Measurements from ENCODE around the gene SEBOX. TPM values are rescaled to one million over a fixed set of nuclear protein-coding genes. Genes with fewer than 3 reads are reported as not detected.

SEBOX gene
- total RNA-seq, 4 donors from 2014 or later, result not detected

DNA sequence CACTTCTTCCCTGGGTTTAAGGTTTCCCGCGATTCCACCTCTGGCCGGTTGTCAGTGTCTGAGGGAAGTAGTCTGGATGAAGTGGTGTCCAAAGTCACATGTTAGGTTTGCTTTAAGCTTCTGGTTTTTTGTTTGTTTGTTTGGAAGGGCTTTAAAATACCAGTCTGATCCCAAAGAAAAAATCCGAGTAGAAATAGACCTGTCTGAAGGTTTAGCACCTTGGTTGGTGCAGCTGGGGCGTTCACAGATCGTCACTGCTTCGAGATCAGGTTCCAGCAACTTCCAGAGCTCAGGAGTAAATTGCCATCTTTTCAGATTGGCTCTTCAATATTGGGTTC is 45.4 kb downstream of the SEBOX start:
- no peaks in the 10 kb centered on the region for H3K36me3 ChIP-seq
- H3K4me3 ChIP-seq, result peak overlapping the region; percentile 48 to 63
- no peak for DNase-seq
- intact Hi-C loops (cut with DNase I; ENCODE audit: low total_unique reads), result no loop called here
- no peaks in the 10 kb centered on the region for H3K9me3 ChIP-seq
- no peaks in the 10 kb centered on the region for H3K27me3 ChIP-seq
- TF ChIP-seq, protein P1, sequence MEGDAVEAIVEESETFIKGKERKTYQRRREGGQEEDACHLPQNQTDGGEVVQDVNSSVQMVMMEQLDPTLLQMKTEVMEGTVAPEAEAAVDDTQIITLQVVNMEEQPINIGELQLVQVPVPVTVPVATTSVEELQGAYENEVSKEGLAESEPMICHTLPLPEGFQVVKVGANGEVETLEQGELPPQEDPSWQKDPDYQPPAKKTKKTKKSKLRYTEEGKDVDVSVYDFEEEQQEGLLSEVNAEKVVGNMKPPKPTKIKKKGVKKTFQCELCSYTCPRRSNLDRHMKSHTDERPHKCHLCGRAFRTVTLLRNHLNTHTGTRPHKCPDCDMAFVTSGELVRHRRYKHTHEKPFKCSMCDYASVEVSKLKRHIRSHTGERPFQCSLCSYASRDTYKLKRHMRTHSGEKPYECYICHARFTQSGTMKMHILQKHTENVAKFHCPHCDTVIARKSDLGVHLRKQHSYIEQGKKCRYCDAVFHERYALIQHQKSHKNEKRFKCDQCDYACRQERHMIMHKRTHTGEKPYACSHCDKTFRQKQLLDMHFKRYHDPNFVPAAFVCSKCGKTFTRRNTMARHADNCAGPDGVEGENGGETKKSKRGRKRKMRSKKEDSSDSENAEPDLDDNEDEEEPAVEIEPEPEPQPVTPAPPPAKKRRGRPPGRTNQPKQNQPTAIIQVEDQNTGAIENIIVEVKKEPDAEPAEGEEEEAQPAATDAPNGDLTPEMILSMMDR (IDR thresholded peaks at IDR 0.05), result no peak
- no peak for TF ChIP-seq POLR2A (IDR thresholded peaks at IDR 0.05)
- peaks cover 0 to 3% of the 10 kb centered on the region in 2 donors for H3K4me1 ChIP-seq
- peak overlapping the region; percentile 42 to 76 for H3K27ac ChIP-seq

DNA sequence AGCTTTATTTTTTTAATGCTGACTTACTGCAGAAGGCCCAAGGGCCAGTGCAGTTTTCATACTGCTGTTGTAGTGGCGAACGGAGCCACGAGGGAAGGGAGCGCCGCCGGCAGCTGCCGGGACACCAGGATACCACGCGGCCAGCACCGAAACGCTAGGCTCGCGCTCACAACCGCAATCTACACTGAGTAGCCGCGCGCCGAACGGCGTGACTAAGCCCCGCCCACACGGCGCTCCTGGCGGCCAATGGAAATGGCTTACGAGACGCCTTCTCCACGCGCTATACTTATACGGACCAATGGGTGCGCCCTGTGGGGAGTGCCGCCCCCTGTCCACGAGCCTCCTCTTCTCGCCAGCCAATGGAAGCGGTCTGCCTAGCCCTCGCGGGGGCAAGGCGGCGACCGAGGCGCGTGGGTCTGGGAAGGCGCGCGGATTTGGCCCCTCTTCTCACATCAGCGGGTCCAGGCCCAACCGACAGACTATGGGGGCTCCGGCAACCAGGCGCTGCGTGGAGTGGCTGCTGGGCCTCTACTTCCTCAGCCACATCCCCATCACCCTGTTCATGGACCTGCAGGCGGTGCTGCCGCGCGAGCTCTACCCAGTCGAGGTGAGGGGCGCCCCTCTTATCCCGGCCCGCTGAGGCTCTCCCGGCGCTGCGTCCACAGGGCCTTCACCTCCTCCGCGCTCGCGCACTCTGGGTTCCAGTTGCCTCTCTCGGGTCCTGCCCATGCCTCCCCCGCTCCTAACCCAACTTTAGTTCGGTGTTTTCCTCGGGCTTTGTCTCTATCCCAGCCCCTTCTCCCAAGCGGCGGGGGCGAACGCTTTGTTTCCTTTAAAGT is 46.0 kb downstream of the SEBOX start, which contains the start of gene TMEM97:
TMEM97 (plus strand) TSS at position 442 of the 839 bp plus-strand sequence; CDS start at position 482, 40 bp downstream.
- peak in 1 of 2 donors; percentile 33 for TF ChIP-seq POLR2A (IDR thresholded peaks at IDR 0.05)
- TF ChIP-seq, protein P1 (IDR thresholded peaks at IDR 0.05), result peak in 3 of 4 experiments; percentile 5 to 13 (median 9)
- H3K4me3 ChIP-seq, result peak within 1 kb of the TSS; percentile 48 to 63
- peak; percentile 94 for DNase-seq
- peaks cover 0 to 3% of the 10 kb centered on the region in 2 donors for H3K4me1 ChIP-seq
- intact Hi-C loops (cut with DNase I; ENCODE audit: low total_unique reads), result no loop called here
- H3K9me3 ChIP-seq, result no peaks in the 10 kb centered on the region
- no peaks in the 10 kb centered on the region for H3K27me3 ChIP-seq
- H3K27ac ChIP-seq, result peak within 1 kb of the TSS; percentile 42 to 76
- no peaks in the 10 kb centered on the region for H3K36me3 ChIP-seq

DNA sequence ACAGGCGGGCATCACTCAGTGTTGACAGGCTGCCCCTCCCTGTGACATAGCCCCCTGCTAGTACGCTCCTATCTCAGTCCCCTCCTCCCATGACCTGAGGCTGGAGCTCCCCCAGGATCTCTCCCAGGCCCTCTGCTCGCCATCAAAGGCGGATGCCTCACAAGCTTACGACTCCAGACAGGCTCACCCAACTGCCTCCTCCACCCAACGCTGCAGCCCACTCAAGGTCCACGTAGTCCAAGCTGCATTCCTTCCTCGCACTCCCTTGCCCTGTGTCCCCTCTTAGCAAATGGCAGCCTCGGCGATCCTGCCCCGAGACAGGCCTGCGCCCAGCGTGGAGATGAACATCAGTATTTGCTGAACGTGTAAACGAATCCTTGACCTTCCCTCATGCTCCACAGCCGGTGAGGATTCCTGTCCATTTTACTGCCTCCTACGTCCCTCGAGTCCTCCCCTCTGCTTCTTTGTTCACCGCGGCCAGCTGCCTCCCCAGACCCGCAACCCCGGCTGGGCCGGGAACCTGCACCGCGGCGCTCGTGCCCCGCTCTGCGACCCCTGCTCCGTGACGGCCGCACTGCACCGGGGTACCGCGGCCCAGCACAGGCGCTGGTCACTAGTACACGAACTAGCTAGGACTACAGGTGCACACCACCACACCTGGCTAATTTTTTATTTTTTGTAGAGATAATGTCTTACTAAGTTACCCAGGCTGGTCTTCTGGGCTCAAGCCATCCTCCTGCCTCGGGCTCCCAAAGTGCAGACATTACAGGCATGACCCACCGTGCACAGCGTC is 46.8 kb downstream of the SEBOX start:
- DNase-seq, result no peak
- peak overlapping the region in 1 of 2 donors; percentile 44 for H3K27ac ChIP-seq
- intact Hi-C loops (cut with DNase I; ENCODE audit: low total_unique reads), result no loop called here
- H3K36me3 ChIP-seq, result no peaks in the 10 kb centered on the region
- no peaks in the 10 kb centered on the region for H3K9me3 ChIP-seq
- peak overlapping the region; percentile 48 to 63 for H3K4me3 ChIP-seq
- TF ChIP-seq, protein P1 (IDR thresholded peaks at IDR 0.05), result no peak
- TF ChIP-seq POLR2A (IDR thresholded peaks at IDR 0.05), result no peak
- H3K4me1 ChIP-seq, result peaks cover 0 to 3% of the 10 kb centered on the region in 2 donors
- H3K27me3 ChIP-seq, result no peaks in the 10 kb centered on the region

GRCh38 chr17:28317099-28317965 is 47.7 kb downstream of the SEBOX start:
- intact Hi-C loops (cut with DNase I; ENCODE audit: low total_unique reads), result no loop called here
- H3K4me1 ChIP-seq, result peaks cover 0 to 3% of the 10 kb centered on the region in 2 donors
- H3K9me3 ChIP-seq, result no peaks in the 10 kb centered on the region
- H3K36me3 ChIP-seq, result no peaks in the 10 kb centered on the region
- TF ChIP-seq, protein P1 (IDR thresholded peaks at IDR 0.05), result no peak
- no peak for TF ChIP-seq POLR2A (IDR thresholded peaks at IDR 0.05)
- H3K4me3 ChIP-seq, result no peak overlapping the region
- no peak for DNase-seq
- no peaks in the 10 kb centered on the region for H3K27me3 ChIP-seq
- H3K27ac ChIP-seq, result no peak overlapping the region

All from uterus (tissue), 4 donors.